Stimulated activated CD8-positive, alpha-beta memory T cell treated with anti-CD3 and anti-CD28 coated beads, Interleukin-15, amount 100 ng/mL, for 4 hours (primary cell): ENCODE results near the gene FAM180A.
"Not testable (repeated sequence)": the region's sequence is repeated elsewhere in the genome, so short reads cannot be mapped to it uniquely, and the experiment has no call there.

Experiments used
- DNase-seq, 2 donors: peaks; one replicate each; pipeline ENCODE4 v3.0.0-alpha.2; 2020; ENCODE audit warnings: low read depth in 2 of 2

The FAM180A gene

GRCh38 chr7:135713836-135714470 lies 34.7 kb downstream of the FAM180A start:
- no peak for DNase-seq

GRCh38 chr7:135712796-135713195 lies 35.8 kb downstream of the FAM180A start:
- no peak for DNase-seq

GRCh38 chr7:135712182-135712782 lies 36.3 kb downstream of the FAM180A start:
- no peak for DNase-seq

GRCh38 chr7:135711139-135711469 lies 37.5 kb downstream of the FAM180A start:
- no peak for DNase-seq

- DNase-seq: no peak
Observed at GRCh38 chr7:135710417-135711138, 38.0 kb downstream of the FAM180A start.

GRCh38 chr7:135709508-135709907 lies 39.1 kb downstream of the FAM180A start:
- DNase-seq: no peak

GRCh38 chr7:135708041-135708440 lies 40.6 kb downstream of the FAM180A start:
- DNase-seq: no peak

- DNase-seq: no peak
Observed at GRCh38 chr7:135707570-135707966, 41.0 kb downstream of the FAM180A start.

GRCh38 chr7:135706858-135707569 lies 41.6 kb downstream of the FAM180A start:
- DNase-seq: no peak

- DNase-seq: no peak
Observed at GRCh38 chr7:135706038-135706742, 42.4 kb downstream of the FAM180A start.

- DNase-seq: no peak
Observed at GRCh38 chr7:135704698-135705097, 43.9 kb downstream of the FAM180A start.

- no peak for DNase-seq
Observed at GRCh38 chr7:135704074-135704473, 44.5 kb downstream of the FAM180A start.

- DNase-seq: no peak
Observed at GRCh38 chr7:135697276-135698049, 51.1 kb downstream of the FAM180A start.

GRCh38 chr7:135693558-135693957 lies 55.1 kb downstream of the FAM180A start:
- no peak for DNase-seq

GRCh38 chr7:135692606-135693005 lies 56.0 kb downstream of the FAM180A start:
- DNase-seq: not testable (repeated sequence)

GRCh38 chr7:135692055-135692454 lies 56.6 kb downstream of the FAM180A start:
- DNase-seq: no peak

- DNase-seq: no peak
Observed at GRCh38 chr7:135690566-135690965, 58.0 kb downstream of the FAM180A start.

GRCh38 chr7:135687466-135687865 lies 61.1 kb downstream of the FAM180A start:
- DNase-seq: no peak

GRCh38 chr7:135685306-135686084 lies 63.1 kb downstream of the FAM180A start:
- no peak for DNase-seq

- no peak for DNase-seq
Observed at GRCh38 chr7:135684699-135685098, 63.9 kb downstream of the FAM180A start.
